HEK293 (cell line): ENCODE measurements around the gene ATOH8.

Experiments
- CTCF ChIA-PET: fragments of 350-600 bp; formaldehyde crosslinking; extraction: SDS; loops from one replicate; lab custom pipeline; 2021; ENCODE audit warnings: antibody characterized with exemption; lab: Yijun Ruan, JAX
- POLR2A ChIA-PET: fragments of 300-600 bp; formaldehyde crosslinking; extraction: SDS; loops from one replicate; lab custom pipeline; 2020; ENCODE audit warnings: antibody characterized with exemption, inconsistent platforms; lab: Yijun Ruan, JAX
- H3K27ac ChIP-seq: fragments of 200-500 bp; sonication (Bioruptor generic); 2 replicates; pipeline ENCODE4 v1.5.1; 2014; ENCODE audit warnings: low read depth, low read length, control low read depth, inconsistent platforms; ENCODE audit errors: extremely low read depth
- H3K36me3 ChIP-seq, 2 experiments: fragments of 200-500 bp in 1 of 2; sonication (Bioruptor generic) in 1 of 2; 1 replicate in 1 of 2; 2 replicates in 1 of 2; pipeline ENCODE4 v1.5.1; 2014 to 2017; ENCODE audit warnings: inconsistent platforms in 2 of 2, low read length in 2 of 2; ENCODE audit not compliant: control insufficient read depth in 2 of 2, insufficient read depth in 1 of 2
- H3K4me1 ChIP-seq: fragments of 200-500 bp; sonication (Bioruptor generic); 2 replicates; pipeline ENCODE4 v1.5.1; 2014; ENCODE audit warnings: mild to moderate bottlenecking, low read length, inconsistent platforms; ENCODE audit not compliant: control insufficient read depth, insufficient read depth
- H3K4me3 ChIP-seq: 2 replicates; pipeline ENCODE4 v1.5.1; 2011; ENCODE audit warnings: low read depth, mild to moderate bottlenecking, control low read depth, low read length, moderate library complexity
- H3K9me3 ChIP-seq: fragments of 200-500 bp; sonication (Bioruptor generic); 2 replicates; pipeline ENCODE4 v1.5.1; 2014; ENCODE audit warnings: low read depth, low read length, inconsistent platforms; ENCODE audit not compliant: control insufficient read depth, insufficient read depth
- CTCF ChIP-seq: fragments of 450-650 bp; formaldehyde crosslinking; IDR thresholded peaks from 2 replicates; pipeline ENCODE4 v1.5.1; 2016; ENCODE audit warnings: missing biosample characterization, missing genetic modification characterization
- GLIS1 ChIP-seq: fragments of 450-650 bp; formaldehyde crosslinking; IDR thresholded peaks from 2 replicates; pipeline ENCODE4 v1.5.1; 2016; ENCODE audit warnings: missing biosample characterization, missing genetic modification characterization
- SALL2 ChIP-seq: fragments of 450-650 bp; formaldehyde crosslinking; IDR thresholded peaks from 2 replicates; pipeline ENCODE4 v1.5.0; 2017; ENCODE audit warnings: missing biosample characterization, mild to moderate bottlenecking, missing genetic modification characterization, borderline replicate concordance
- TRIM28 ChIP-seq: IDR thresholded peaks from 2 replicates; pipeline ENCODE4 v1.6.1; 2011; ENCODE audit warnings: low read length, control low read depth, borderline replicate concordance
- ZNF132 ChIP-seq: fragments of 450-650 bp; formaldehyde crosslinking; IDR thresholded peaks from 2 replicates; pipeline ENCODE4 v1.5.1; 2017; ENCODE audit warnings: missing biosample characterization, missing genetic modification characterization, borderline replicate concordance
- ZNF133 ChIP-seq: fragments of 450-650 bp; formaldehyde crosslinking; IDR thresholded peaks from 2 replicates; pipeline ENCODE4 v1.5.1; 2016; ENCODE audit warnings: missing biosample characterization, missing genetic modification characterization
- ZNF174 ChIP-seq: fragments of 450-650 bp; formaldehyde crosslinking; IDR thresholded peaks from 2 replicates; pipeline ENCODE4 v1.5.0; 2017; ENCODE audit warnings: missing biosample characterization, mild to moderate bottlenecking, missing genetic modification characterization
- ZNF23 ChIP-seq: fragments of 450-650 bp; formaldehyde crosslinking; IDR thresholded peaks from 2 replicates; pipeline ENCODE4 v1.5.1; 2016; ENCODE audit warnings: missing biosample characterization, missing genetic modification characterization, borderline replicate concordance
- ZNF280C ChIP-seq: fragments of 450-650 bp; formaldehyde crosslinking; IDR thresholded peaks from 2 replicates; pipeline ENCODE4 v1.5.1; 2016; ENCODE audit warnings: missing biosample characterization, missing genetic modification characterization
- ZNF324 ChIP-seq: fragments of 450-650 bp; formaldehyde crosslinking; IDR thresholded peaks from 2 replicates; pipeline ENCODE4 v1.5.1; 2016; ENCODE audit warnings: missing biosample characterization, missing genetic modification characterization
- ZNF623 ChIP-seq: fragments of 450-650 bp; formaldehyde crosslinking; IDR thresholded peaks from 2 replicates; pipeline ENCODE4 v1.5.1; 2016; ENCODE audit warnings: missing biosample characterization, missing genetic modification characterization
- ZNF624 ChIP-seq: fragments of 450-650 bp; formaldehyde crosslinking; IDR thresholded peaks from 2 replicates; pipeline ENCODE4 v1.5.1; 2017; ENCODE audit warnings: missing biosample characterization, missing genetic modification characterization

The ATOH8 gene

GRCh38 chr2:85717308-85718008, 36.3 kb upstream of the ATOH8 start:
- no peak overlapping the region for H3K4me3 ChIP-seq
- H3K9me3 ChIP-seq = no peaks in the 10 kb centered on the region
- TF ChIP-seq GLIS1 (tag by site-specific recombination) (0 out of 2 replicates have a peak, but pooled peaks have one; percentile 21), ZNF174 (no peak), ZNF623 (tag by site-specific recombination) (no peak), ZNF133 (tag by site-specific recombination) (no peak)
- ChIA-PET CTCF (interaction anchor here (0.8 to 1.4 kb wide), 9 partner anchors 10 to 104 kb away, joined by 3 to 6 read pairs (median 3); no protein-coding TSS in a partner anchor), POLR2A (no interaction called here)
- no peak overlapping the region for H3K27ac ChIP-seq
- no peaks in the 10 kb centered on the region for H3K36me3 ChIP-seq
- no peaks in the 10 kb centered on the region for H3K4me1 ChIP-seq

- H3K9me3 ChIP-seq = no peaks in the 10 kb centered on the region
- ChIA-PET CTCF (interaction anchor here (1.0 to 3.4 kb wide), 8 partner anchors 9 to 103 kb away, joined by 3 to 29 read pairs (median 4); no protein-coding TSS in a partner anchor), POLR2A (no interaction called here)
- H3K36me3 ChIP-seq = no peaks in the 10 kb centered on the region
- H3K27ac ChIP-seq = no peak overlapping the region
- TF ChIP-seq TRIM28 (no peak), ZNF133 (tag by site-specific recombination) (no peak), ZNF624 (tag by site-specific recombination) (no peak), ZNF280C (tag by site-specific recombination) (no peak), CTCF (tag by site-specific recombination) (peak; percentile 28; the same call in 1 of the 2 replicates)
- no peaks in the 10 kb centered on the region for H3K4me1 ChIP-seq
- H3K4me3 ChIP-seq = no peak overlapping the region
Observed at GRCh38 chr2:85718009-85718391, 35.8 kb upstream of the ATOH8 start.

GRCh38 chr2:85718885-85719492, 34.8 kb upstream of the ATOH8 start:
- Histone ChIP-seq H3K36me3 (no peaks in the 10 kb centered on the region), H3K27ac (no peak overlapping the region), H3K9me3 (no peaks in the 10 kb centered on the region), H3K4me3 (no peak overlapping the region), H3K4me1 (no peaks in the 10 kb centered on the region)
- ChIA-PET CTCF (interaction anchor here (0.6 to 3.4 kb wide), 11 partner anchors 10 to 102 kb away, joined by 3 to 29 read pairs (median 4); no protein-coding TSS in a partner anchor), POLR2A (no interaction called here)
- TF ChIP-seq SALL2 (tag by site-specific recombination) = no peak
- TF ChIP-seq ZNF132 (tag by site-specific recombination) = no peak
- no peak for TF ChIP-seq ZNF23 (tag by site-specific recombination)
- no peak for TF ChIP-seq ZNF324
